ENCODE results near the gene SP6. TPM values are rescaled to one million over a fixed set of nuclear protein-coding genes. Genes with fewer than 3 reads are reported as not detected.

The SP6 gene
- polyA plus RNA-seq (2011; rRNA removed) = 0.04 and 0.05 TPM in 2 replicates
- 0.09 and 0.37 TPM in 2 replicates for polyA minus RNA-seq (2011; rRNA and poly(A)+ RNA removed)

DNA sequence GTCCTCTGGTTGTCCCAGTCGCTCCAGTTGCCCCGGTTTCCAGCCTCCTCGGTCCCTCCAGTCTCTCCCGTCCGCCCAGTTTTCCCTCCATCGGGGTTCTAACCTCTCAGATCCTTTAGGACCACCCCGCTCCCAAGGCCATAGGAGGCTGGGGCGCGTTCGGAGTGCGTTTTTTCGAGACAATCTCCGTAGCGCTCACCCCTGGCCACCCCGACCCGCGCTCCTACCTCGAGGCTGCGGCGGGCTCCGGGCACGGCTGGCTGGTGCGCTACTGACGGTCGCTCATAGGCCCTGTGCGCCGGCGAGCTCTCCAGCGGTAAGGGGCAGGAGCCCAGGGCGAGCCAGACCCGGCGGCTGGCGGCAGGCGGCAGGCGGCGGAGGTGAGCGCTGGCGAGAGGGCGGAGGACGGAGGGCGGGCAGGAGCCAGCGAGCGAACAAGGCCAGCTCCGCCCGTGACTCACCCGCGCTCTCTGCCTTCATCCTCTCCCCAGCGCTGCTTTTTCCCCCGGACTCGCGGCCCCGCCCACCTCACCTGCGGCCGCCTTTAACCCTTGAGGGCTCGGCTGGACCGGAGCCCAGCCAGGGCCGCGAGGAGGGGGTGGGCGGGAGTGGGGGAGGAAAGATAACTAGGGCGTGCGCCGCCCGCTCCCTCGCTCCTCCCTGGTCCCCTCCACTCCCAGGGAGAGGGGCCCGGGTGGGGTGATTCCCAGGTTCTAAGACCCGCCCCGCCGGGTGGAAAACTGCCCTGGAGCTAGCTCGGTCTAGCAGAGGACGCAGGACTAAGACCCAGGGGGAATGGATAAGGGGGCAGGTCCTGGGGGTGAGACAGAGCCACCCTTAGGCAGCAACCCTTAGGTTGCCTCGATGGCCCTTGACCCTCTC, at the start of gene SP6:
Gene SP6 (minus strand): TSS at position 472 of the 882 bp plus-strand sequence. CDS start 2,734 bp downstream, outside the sequence.
- ChIA-PET CTCF (interaction anchor here (1.1 to 5.2 kb wide), 3 partner anchors 9 to 39 kb away, joined by 4 to 26 read pairs (median 21); partner anchors contain the start of gene SCRN2), POLR2A (interaction anchor here (1.1 to 1.2 kb wide), 2 partner anchors 12 to 39 kb away, joined by 3 to 6 read pairs; no protein-coding TSS in a partner anchor)
- peaks cover 9% of the 10 kb centered on the region; the same call in 1 of the 2 replicates for H3K9me3 ChIP-seq (ENCODE audit: control insufficient read depth, insufficient read depth, low read length)
- H3K27ac ChIP-seq (ENCODE audit: low read depth, low read length) = no peak within 1 kb of the TSS
- peaks cover 79% of the 10 kb centered on the region for H3K27me3 ChIP-seq (ENCODE audit: control insufficient read depth, insufficient read depth, low read length)
- no peak for DNase-seq (ENCODE audit: low read depth, low spot score)
- H3K4me3 ChIP-seq (ENCODE audit: low read depth, low read length) = peak within 1 kb of the TSS; percentile 31
- TF ChIP-seq, protein P1, sequence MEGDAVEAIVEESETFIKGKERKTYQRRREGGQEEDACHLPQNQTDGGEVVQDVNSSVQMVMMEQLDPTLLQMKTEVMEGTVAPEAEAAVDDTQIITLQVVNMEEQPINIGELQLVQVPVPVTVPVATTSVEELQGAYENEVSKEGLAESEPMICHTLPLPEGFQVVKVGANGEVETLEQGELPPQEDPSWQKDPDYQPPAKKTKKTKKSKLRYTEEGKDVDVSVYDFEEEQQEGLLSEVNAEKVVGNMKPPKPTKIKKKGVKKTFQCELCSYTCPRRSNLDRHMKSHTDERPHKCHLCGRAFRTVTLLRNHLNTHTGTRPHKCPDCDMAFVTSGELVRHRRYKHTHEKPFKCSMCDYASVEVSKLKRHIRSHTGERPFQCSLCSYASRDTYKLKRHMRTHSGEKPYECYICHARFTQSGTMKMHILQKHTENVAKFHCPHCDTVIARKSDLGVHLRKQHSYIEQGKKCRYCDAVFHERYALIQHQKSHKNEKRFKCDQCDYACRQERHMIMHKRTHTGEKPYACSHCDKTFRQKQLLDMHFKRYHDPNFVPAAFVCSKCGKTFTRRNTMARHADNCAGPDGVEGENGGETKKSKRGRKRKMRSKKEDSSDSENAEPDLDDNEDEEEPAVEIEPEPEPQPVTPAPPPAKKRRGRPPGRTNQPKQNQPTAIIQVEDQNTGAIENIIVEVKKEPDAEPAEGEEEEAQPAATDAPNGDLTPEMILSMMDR (IDR thresholded peaks at IDR 0.05; ENCODE audit: low read depth, low read length) = 0 out of 2 replicates have a peak, but pooled peaks have one; percentile 8

DNA sequence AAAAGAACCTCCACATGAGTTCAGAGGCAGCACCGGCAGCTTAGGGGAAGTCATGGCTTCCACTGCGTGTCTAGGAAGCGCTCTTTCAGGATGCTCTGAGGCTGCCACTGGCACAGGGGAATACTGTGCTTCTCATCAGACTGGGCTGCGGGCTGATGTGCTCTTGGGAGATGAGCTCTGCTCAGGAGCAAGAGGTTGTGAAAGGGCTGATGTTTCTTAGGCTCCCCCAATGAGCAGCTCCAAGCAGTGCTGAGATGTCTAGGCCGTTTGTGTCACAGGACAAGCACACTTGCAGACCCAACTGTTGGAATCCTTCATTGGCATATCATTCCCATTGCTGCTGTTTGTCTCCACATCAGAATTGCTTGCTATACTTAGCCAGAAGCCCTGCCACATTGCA, 48.7 kb upstream of the SP6 start:
- no peak overlapping the region for H3K27ac ChIP-seq (ENCODE audit: low read depth, low read length)
- POLR2A ChIA-PET = no interaction called here
- TF ChIP-seq, protein P1 (IDR thresholded peaks at IDR 0.05; ENCODE audit: low read depth, low read length) = no peak
- no peaks in the 10 kb centered on the region for H3K9me3 ChIP-seq (ENCODE audit: control insufficient read depth, insufficient read depth, low read length)
- CTCF ChIA-PET = no interaction called here
- no peaks in the 10 kb centered on the region for H3K27me3 ChIP-seq (ENCODE audit: control insufficient read depth, insufficient read depth, low read length)
- no peak for DNase-seq (ENCODE audit: low read depth, low spot score)
- no peak overlapping the region for H3K4me3 ChIP-seq (ENCODE audit: low read depth, low read length)

DNA sequence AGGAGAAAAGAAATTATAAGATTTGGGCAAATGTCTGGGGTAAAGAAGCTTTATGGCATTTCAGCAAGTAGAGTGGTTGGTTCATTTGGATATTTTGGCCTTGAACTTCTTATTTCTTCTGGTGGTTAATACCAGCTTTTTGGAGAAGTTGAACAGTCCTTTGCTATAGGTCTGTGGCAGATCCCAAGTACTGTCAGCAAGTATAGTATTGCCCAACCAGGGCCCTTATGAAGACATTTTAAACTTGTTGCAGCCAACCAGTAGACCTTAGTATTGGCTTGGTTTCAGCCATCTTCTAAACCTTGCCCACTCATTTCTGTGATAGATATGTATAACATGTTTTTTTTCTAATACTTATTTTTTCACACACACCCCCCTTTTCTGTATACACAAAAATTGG, 47.3 kb upstream of the SP6 start:
- ChIA-PET CTCF (no interaction called here), POLR2A (no interaction called here)
- TF ChIP-seq, protein P1 (IDR thresholded peaks at IDR 0.05; ENCODE audit: low read depth, low read length) = no peak
- no peaks in the 10 kb centered on the region for H3K9me3 ChIP-seq (ENCODE audit: control insufficient read depth, insufficient read depth, low read length)
- H3K4me3 ChIP-seq (ENCODE audit: low read depth, low read length) = no peak overlapping the region
- no peaks in the 10 kb centered on the region for H3K27me3 ChIP-seq (ENCODE audit: control insufficient read depth, insufficient read depth, low read length)
- H3K27ac ChIP-seq (ENCODE audit: low read depth, low read length) = no peak overlapping the region
- no peak for DNase-seq (ENCODE audit: low read depth, low spot score)

DNA sequence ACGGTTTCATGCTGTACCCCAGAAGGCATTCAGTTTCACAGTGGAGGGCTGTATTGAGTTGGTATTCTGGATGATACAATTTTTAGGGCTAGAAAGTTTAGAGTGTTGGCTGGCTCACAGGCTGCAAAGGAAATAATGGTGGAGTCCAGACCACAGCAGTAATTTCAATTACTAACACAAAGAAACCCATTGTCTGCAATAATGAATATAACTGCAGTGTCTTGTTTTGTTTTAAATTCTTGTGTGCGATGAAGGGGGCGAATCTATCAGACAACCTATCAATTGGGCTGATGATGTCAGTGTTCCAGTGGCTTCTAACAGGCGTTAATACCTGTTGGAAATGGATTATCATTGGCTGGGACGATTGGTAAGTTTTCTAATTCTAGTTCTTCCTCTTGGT, 46.6 kb upstream of the SP6 start:
- Histone ChIP-seq H3K9me3 (ENCODE audit: control insufficient read depth, insufficient read depth, low read length) (no peaks in the 10 kb centered on the region), H3K27me3 (ENCODE audit: control insufficient read depth, insufficient read depth, low read length) (no peaks in the 10 kb centered on the region), H3K27ac (ENCODE audit: low read depth, low read length) (no peak overlapping the region), H3K4me3 (ENCODE audit: low read depth, low read length) (no peak overlapping the region; the same call in 1 of the 2 replicates)
- POLR2A ChIA-PET = no interaction called here
- TF ChIP-seq, protein P1 (IDR thresholded peaks at IDR 0.05; ENCODE audit: low read depth, low read length) = no peak
- no peak for DNase-seq (ENCODE audit: low read depth, low spot score)
- CTCF ChIA-PET = no interaction called here
